Measurements from ENCODE around the gene AGPAT3. TPM values are rescaled to one million over a fixed set of nuclear protein-coding genes. Genes with fewer than 3 reads are reported as not detected.
A peak's percentile ranks its signal among the peaks of the same experiment; 100 is the strongest.

Gene AGPAT3
- total RNA-seq, 6 experiments from 2014 or later: 56.9 to 111 (median 95.3) TPM

DNA sequence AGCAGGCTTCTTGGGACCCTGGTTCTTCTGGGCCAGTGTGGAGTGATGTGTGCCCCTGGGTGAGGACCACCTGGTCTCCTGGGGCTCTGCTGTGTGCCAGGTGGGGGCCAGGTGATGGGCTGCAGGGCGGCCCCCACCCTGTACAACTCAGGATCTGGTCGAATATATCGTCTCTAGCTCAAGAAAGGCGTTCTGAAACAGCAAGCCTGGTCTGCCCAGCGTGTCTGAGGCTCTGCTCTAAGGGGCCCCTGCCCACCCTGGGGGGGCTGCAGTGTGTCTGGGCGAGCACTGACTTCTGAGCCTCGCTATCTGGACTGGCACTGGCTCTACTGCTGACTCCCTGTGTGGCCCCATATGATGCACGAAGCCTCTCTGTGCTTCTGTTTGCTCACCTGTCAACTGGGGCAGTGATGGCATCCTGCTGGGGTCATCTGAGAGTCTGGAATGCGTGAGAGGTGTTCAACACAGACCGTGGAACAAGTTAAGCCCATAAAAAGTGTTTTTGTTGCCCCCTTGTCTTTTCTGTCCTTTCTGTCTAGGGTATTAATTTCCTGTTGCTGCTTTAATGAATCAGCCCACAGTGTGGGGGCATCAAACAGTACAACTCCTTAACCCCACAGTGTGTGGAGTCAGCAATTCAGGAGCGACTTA, 91.1 kb downstream of the AGPAT3 start:
- H3K36me3 ChIP-seq: peaks cover 0 to 19% (median 6%) of the 10 kb centered on the region in 4 donors
- TF ChIP-seq POLR2A (IDR thresholded peaks at IDR 0.05): no peak
- TF ChIP-seq, protein P1, sequence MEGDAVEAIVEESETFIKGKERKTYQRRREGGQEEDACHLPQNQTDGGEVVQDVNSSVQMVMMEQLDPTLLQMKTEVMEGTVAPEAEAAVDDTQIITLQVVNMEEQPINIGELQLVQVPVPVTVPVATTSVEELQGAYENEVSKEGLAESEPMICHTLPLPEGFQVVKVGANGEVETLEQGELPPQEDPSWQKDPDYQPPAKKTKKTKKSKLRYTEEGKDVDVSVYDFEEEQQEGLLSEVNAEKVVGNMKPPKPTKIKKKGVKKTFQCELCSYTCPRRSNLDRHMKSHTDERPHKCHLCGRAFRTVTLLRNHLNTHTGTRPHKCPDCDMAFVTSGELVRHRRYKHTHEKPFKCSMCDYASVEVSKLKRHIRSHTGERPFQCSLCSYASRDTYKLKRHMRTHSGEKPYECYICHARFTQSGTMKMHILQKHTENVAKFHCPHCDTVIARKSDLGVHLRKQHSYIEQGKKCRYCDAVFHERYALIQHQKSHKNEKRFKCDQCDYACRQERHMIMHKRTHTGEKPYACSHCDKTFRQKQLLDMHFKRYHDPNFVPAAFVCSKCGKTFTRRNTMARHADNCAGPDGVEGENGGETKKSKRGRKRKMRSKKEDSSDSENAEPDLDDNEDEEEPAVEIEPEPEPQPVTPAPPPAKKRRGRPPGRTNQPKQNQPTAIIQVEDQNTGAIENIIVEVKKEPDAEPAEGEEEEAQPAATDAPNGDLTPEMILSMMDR (IDR thresholded peaks at IDR 0.05): no peak
- intact Hi-C loops (cut with DNase I): no loop called here
- H3K9me3 ChIP-seq: no peaks in the 10 kb centered on the region
- WGBS (ENCODE audit: insufficient coverage, low coverage, low lambda C conversion rate, missing lambda C conversion rate): 67% methylated on average over 2 of the region's 11 CpGs
- no peak overlapping the region for H3K27ac ChIP-seq
- peaks cover 0 to 9% (median 4%) of the 10 kb centered on the region in 4 donors for H3K4me1 ChIP-seq
- DNase-seq: no peak
- no peaks in the 10 kb centered on the region for H3K27me3 ChIP-seq
- H3K4me3 ChIP-seq: no peak overlapping the region
- peak in 3 of 4 donors; percentile 7 to 16 (median 13) for ATAC-seq

DNA sequence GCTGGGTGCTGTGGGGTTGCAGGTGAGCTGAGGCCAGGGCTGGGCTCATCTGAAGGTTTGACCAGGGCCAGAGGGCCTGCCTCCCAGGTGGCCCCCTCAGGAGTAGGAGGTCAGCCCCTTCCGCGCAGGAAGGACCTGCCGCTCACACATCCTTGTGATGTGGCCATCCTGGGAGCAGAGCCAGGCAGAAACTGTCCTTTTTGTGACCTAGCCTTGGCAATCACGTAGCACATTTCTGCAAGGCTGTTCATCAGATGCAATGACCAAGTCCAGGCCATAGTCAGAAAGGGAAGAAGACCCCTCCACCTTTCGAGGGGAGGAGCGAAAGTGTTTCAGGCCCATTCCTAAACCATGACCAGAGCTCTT, 91.6 kb downstream of the AGPAT3 start:
- no peak overlapping the region for H3K4me3 ChIP-seq
- H3K27me3 ChIP-seq: no peaks in the 10 kb centered on the region
- no CpG with 5 or more reads among the region's 6 CpGs for WGBS (ENCODE audit: insufficient coverage, low coverage, low lambda C conversion rate, missing lambda C conversion rate)
- peak in 1 of 3 donors; percentile 67 for DNase-seq
- H3K36me3 ChIP-seq: peaks cover 0 to 19% (median 6%) of the 10 kb centered on the region in 4 donors
- H3K4me1 ChIP-seq: peaks cover 0 to 9% (median 4%) of the 10 kb centered on the region in 4 donors
- no peak overlapping the region for H3K27ac ChIP-seq
- ATAC-seq: peak; percentile 55 to 88 (median 76)
- H3K9me3 ChIP-seq: no peaks in the 10 kb centered on the region
- TF ChIP-seq, protein P1 (IDR thresholded peaks at IDR 0.05): no peak
- TF ChIP-seq POLR2A (IDR thresholded peaks at IDR 0.05): no peak
- intact Hi-C loops (cut with DNase I): no loop called here

DNA sequence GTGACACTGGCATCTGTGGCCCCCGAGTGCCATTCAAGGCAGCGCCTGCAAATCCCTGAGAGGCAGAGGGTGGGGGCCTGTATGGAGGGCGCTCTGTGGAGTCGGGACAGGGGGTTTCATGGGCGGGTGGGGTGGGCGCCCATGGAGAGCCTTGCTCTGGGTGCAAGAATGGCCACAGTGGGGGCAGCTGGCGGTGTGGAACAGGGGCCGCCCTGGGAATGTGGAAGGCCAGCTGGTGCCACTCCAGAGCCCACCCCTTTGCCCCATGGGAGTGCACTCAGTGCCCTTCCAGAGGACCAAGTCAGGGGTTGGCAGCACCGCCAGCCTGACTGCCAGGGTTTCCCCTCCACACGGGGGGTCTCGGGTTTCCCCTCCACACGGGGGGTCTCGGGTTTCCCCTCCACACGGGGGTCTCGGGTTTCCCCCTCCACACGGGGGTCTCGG, 92.1 kb downstream of the AGPAT3 start:
- peaks cover 0 to 19% (median 6%) of the 10 kb centered on the region in 4 donors for H3K36me3 ChIP-seq
- DNase-seq: no peak
- intact Hi-C loops (cut with DNase I): no loop called here
- H3K4me1 ChIP-seq: peaks cover 0 to 9% (median 4%) of the 10 kb centered on the region in 4 donors
- no peak overlapping the region for H3K4me3 ChIP-seq
- H3K27ac ChIP-seq: no peak overlapping the region
- H3K9me3 ChIP-seq: no peaks in the 10 kb centered on the region
- no peaks in the 10 kb centered on the region for H3K27me3 ChIP-seq
- ATAC-seq: no peak
- no peak for TF ChIP-seq POLR2A (IDR thresholded peaks at IDR 0.05)
- TF ChIP-seq, protein P1 (IDR thresholded peaks at IDR 0.05): no peak
- WGBS (ENCODE audit: insufficient coverage, low coverage, low lambda C conversion rate, missing lambda C conversion rate): no CpG with 5 or more reads among the region's 17 CpGs

DNA sequence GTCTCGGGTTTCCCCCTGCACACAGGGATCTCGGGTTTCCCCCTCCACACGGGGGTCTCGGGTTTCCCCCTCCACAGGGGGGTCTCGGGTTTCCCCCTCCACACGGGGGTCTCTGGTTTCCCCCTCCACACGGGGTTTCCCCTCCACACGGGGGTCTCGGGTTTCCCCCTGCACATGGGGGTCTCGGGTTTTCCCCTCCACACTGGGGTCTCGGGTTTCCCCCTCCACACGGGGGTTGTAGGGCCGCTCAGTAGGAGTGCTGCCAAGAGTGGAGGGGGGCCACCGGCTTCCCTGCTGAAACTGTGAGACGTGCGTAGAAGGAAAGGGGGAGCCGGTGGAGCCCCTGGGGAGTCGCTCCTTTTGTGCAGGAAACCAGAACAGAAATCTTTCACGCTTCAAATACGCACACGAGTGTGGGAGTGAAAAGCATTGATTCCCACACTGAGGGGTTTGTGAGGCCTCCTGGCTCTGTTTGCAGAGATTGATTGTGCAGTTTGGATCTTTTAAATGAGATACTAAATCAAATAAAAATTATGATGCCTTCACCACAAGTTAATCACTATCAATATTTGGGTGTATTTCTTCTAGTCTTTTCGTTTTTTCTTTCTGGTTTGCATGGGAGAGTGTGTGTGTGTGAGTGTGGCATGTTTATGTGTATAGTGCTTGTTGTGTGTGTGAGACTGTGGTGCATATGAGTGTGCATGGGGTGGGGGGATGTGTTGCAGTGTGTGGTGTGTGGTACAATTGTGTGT, 92.8 kb downstream of the AGPAT3 start:
- WGBS (ENCODE audit: insufficient coverage, low coverage, low lambda C conversion rate, missing lambda C conversion rate): 81% methylated on average over 15 of the region's 22 CpGs
- ATAC-seq: no peak
- Histone ChIP-seq H3K4me1 (peaks cover 0 to 9% (median 4%) of the 10 kb centered on the region in 4 donors), H3K27ac (no peak overlapping the region), H3K27me3 (no peaks in the 10 kb centered on the region), H3K36me3 (peaks cover 0 to 22% (median 7%) of the 10 kb centered on the region in 4 donors), H3K9me3 (no peaks in the 10 kb centered on the region), H3K4me3 (no peak overlapping the region)
- intact Hi-C loops (cut with DNase I): no loop called here
- no peak for TF ChIP-seq POLR2A (IDR thresholded peaks at IDR 0.05)
- TF ChIP-seq, protein P1 (IDR thresholded peaks at IDR 0.05): no peak
- DNase-seq: no peak

Measured in right lobe of liver (tissue), 6 donors.